ACC112 (cell line): ENCODE measurements around the gene RHOT2.

Source experiments
- H2AFZ ChIP-seq: fragments of 200-600 bp; sonication (generic); one replicate; pipeline ENCODE4 v1.6.0; 2017; ENCODE audit warnings: antibody characterized with exemption, low read length; ENCODE audit not compliant: unreplicated experiment
- H3K27ac ChIP-seq: fragments of 200-600 bp; sonication (generic); 2 replicates; pipeline ENCODE4 v1.5.1; 2014; ENCODE audit warnings: low read depth, mild to moderate bottlenecking, antibody characterized with exemption, low read length, moderate library complexity
- H3K27me3 ChIP-seq: fragments of 200-600 bp; sonication (generic); 2 replicates; pipeline ENCODE4 v1.6.1; 2014; ENCODE audit warnings: mild to moderate bottlenecking, antibody characterized with exemption, low read length, moderate library complexity, mixed read lengths; ENCODE audit not compliant: insufficient read depth
- H3K36me3 ChIP-seq: fragments of 200-600 bp; sonication (generic); 2 replicates; pipeline ENCODE4 v1.6.1; 2016; ENCODE audit warnings: mild to moderate bottlenecking, antibody characterized with exemption, low read length, moderate library complexity, mixed read lengths; ENCODE audit not compliant: insufficient read depth
- H3K4me1 ChIP-seq: fragments of 200-600 bp; sonication (generic); one replicate; pipeline ENCODE4 v1.6.1; 2016; ENCODE audit warnings: low read length, mixed read lengths; ENCODE audit not compliant: insufficient read depth, unreplicated experiment, control insufficient read depth
- H3K4me3 ChIP-seq: fragments of 200-600 bp; sonication (generic); 2 replicates; pipeline ENCODE4 v1.5.1; 2014; ENCODE audit warnings: mild to moderate bottlenecking, low read depth, low read length
- H3K79me2 ChIP-seq: fragments of 200-600 bp; sonication (generic); one replicate; pipeline ENCODE4 v1.6.0; 2016; ENCODE audit warnings: low read length; ENCODE audit not compliant: control insufficient read depth, unreplicated experiment, insufficient read depth

RHOT2 gene

GRCh38 chr16:662597-662996 is 5.3 kb upstream of the RHOT2 start:
- H3K4me3 ChIP-seq: no peak overlapping the region
- no peaks in the 10 kb centered on the region for H3K36me3 ChIP-seq
- no peak overlapping the region for H2AFZ ChIP-seq
- H3K79me2 ChIP-seq: no peaks in the 10 kb centered on the region
- no peak overlapping the region for H3K27ac ChIP-seq
- H3K27me3 ChIP-seq: no peaks in the 10 kb centered on the region
- peaks cover 3% of the 10 kb centered on the region for H3K4me1 ChIP-seq

DNA sequence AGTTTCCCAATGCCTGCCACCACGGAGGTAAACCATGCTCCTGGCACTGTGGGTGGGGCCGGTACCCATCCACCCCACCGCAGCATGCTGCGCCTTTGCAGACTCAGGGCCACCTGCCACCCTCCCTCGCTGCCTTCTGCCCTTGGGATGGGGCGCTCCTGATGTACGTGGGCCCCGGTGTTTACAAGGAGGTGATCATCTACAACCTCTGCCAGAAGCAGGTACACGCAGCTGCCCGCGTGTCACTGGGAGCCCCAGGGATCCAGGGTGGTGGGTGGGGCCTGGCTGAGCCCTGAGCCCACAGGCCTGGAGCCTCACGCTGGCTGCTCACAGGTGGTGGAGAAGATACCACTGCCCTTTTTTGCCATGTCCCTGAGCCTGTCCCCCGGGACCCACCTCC is 1.4 kb upstream of the RHOT2 start:
- Histone ChIP-seq H3K27ac (no peak overlapping the region), H3K4me1 (no peaks in the 10 kb centered on the region), H2AFZ (no peak overlapping the region), H3K4me3 (no peak overlapping the region), H3K36me3 (0 out of 2 replicates have a peak, but pooled peaks cover 10% of the 10 kb centered on the region), H3K27me3 (no peaks in the 10 kb centered on the region), H3K79me2 (peaks cover 15% of the 10 kb centered on the region)

DNA sequence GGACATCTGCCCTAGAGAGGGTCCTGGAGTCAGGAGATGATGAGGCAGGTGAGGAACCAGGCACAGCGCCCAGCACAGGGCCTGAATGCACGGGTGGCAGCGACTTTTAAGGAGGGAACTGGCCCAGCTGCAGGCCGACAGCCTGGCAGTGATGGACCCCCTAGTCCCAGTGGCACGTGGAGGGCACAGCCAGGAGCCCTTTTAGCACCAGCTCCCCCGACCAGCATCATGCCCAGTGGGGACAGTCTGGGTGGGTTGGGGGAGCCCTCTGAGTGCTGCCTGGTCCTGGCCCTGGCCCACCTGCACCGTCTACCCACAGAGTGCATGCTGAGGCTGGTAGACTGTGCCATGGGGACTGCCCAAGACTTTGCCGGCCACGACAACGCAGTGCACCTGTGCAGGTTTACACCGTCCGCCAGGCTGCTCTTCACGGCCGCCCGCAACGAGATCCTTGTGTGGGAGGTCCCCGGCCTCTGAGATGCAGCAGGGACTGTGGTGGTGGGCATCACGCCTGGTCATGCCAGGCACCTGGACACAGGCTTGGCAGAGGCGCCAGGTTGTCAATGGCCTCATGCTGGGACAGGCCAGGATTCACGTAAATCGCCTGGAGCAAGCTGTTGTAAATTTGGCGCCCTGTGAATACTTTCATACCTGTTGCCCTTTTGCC is 686 bp upstream of the RHOT2 start:
- Histone ChIP-seq H3K27ac (no peak overlapping the region), H3K4me1 (no peaks in the 10 kb centered on the region), H2AFZ (no peak overlapping the region), H3K79me2 (peaks cover 15% of the 10 kb centered on the region), H3K36me3 (peaks cover 14% of the 10 kb centered on the region; the same call in 1 of the 2 replicates), H3K27me3 (no peaks in the 10 kb centered on the region), H3K4me3 (no peak overlapping the region)

DNA sequence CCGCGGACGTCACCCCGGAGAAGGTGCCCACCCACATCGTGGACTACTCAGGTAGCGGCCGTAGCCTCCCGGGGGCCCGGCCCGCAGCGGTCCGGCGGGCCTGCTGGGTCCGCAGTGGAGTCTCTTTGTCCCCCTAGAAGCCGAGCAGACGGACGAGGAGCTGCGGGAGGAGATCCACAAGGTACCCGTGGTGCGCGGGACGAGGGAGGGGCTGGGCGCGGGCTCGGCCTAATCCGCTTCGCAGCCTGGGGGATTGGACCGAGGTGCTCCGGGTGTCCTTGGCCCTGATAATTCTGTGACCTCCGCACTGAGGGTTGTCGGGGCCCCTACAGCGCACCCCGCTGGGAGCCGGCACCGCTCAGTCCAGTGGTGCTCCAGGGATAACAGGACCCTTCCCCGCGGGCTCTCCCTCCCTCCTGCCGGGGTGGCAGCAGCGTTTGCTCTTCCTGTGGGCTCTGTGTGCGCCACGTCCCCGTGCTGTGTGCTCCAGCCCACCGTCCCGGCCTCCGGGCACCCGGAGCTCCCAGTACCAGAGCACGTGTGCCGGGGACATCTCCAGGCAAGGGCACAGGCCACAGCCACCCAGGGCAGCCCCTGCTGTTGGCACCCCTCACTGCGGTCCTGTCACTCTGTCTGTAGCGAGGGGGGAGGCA is 713 bp downstream of the RHOT2 start:
- peak overlapping the region; percentile 39 for H2AFZ ChIP-seq
- no peaks in the 10 kb centered on the region for H3K4me1 ChIP-seq

GRCh38 chr16:669666-670065 is 1.7 kb downstream of the RHOT2 start:
- peak overlapping the region; percentile 95; the same call in 1 of the 2 replicates for H3K4me3 ChIP-seq
- H3K79me2 ChIP-seq: peaks cover 15% of the 10 kb centered on the region
- no peak overlapping the region for H2AFZ ChIP-seq
- H3K27me3 ChIP-seq: no peaks in the 10 kb centered on the region
- H3K36me3 ChIP-seq: peaks cover 17% of the 10 kb centered on the region; the same call in 1 of the 2 replicates
- H3K27ac ChIP-seq: no peak overlapping the region
- no peaks in the 10 kb centered on the region for H3K4me1 ChIP-seq

More for the DNA sequence above, 713 bp downstream of the RHOT2 start:
- H3K4me3 ChIP-seq: peak overlapping the region; percentile 95
- peaks cover 17% of the 10 kb centered on the region; the same call in 1 of the 2 replicates for H3K36me3 ChIP-seq
- H3K27me3 ChIP-seq: no peaks in the 10 kb centered on the region
- H3K79me2 ChIP-seq: peaks cover 15% of the 10 kb centered on the region
- H3K27ac ChIP-seq: peak overlapping the region; percentile 25; the same call in 1 of the 2 replicates

GRCh38 chr16:670485-671352 is 2.8 kb downstream of the RHOT2 start:
- H3K27me3 ChIP-seq: no peaks in the 10 kb centered on the region
- H3K79me2 ChIP-seq: peaks cover 15% of the 10 kb centered on the region
- H2AFZ ChIP-seq: no peak overlapping the region
- H3K36me3 ChIP-seq: peaks cover 17% of the 10 kb centered on the region; the same call in 1 of the 2 replicates
- no peak overlapping the region for H3K27ac ChIP-seq
- H3K4me1 ChIP-seq: no peaks in the 10 kb centered on the region
- H3K4me3 ChIP-seq: no peak overlapping the region

DNA sequence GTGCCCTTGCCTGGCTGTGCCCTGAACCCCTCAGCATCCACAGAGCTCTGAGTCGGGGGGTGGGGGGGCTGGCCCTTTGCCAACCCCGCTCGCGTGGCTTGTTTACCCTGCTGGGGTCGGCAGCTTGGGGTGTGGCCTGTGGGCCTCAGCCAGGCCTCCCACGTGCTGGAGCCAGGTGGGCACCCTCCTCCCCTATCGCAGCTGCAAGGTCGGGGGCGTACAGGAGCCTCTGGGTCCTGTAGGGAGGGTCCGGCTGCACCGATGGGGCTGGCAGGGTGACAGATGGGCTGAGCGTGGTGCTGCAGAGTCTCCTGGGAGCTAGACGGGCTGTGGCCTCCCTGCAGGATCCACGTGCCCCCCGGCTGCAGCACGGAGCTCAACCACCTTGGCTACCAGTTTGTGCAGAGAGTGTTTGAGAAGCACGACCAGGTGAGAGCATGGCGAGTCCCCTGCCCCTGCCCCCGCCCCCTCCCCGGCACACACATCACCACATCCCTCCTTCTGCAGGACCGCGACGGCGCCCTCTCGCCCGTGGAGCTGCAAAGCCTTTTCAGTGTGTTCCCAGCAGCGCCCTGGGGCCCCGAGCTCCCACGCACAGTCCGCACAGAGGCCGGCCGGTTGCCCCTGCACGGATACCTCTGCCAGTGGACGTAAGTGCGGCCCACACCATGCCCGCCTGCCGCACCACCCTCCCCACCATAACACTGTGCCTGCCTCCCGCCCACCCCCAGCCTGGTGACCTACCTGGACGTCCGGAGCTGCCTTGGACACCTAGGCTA is 3.6 kb downstream of the RHOT2 start:
- H3K4me1 ChIP-seq: no peaks in the 10 kb centered on the region
- H3K4me3 ChIP-seq: no peak overlapping the region
- H3K27me3 ChIP-seq: no peaks in the 10 kb centered on the region
- peaks cover 17% of the 10 kb centered on the region; the same call in 1 of the 2 replicates for H3K36me3 ChIP-seq
- no peak overlapping the region for H3K27ac ChIP-seq
- peaks cover 15% of the 10 kb centered on the region for H3K79me2 ChIP-seq
- no peak overlapping the region for H2AFZ ChIP-seq

DNA sequence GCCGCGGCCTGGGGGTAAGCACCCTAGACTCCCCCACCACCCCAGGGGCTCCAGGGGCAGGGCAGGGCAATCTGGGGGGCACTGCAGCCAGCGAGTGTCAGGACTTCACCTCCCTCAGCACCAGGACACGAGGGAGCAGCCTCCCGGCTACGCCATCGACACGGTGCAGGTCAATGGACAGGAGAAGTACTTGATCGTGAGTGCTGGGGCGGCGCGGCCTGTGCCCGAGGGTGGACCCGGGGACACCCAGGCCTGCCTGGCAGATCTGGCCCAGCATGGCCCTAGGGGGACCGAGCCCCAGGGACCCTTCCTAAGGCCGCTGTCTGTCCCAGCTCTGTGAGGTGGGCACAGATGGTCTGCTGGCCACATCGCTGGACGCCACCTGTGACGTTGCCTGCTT is 4.4 kb downstream of the RHOT2 start:
- Histone ChIP-seq H3K27ac (no peak overlapping the region), H3K27me3 (no peaks in the 10 kb centered on the region), H3K79me2 (peaks cover 15% of the 10 kb centered on the region), H3K36me3 (peaks cover 17% of the 10 kb centered on the region; the same call in 1 of the 2 replicates), H3K4me1 (no peaks in the 10 kb centered on the region), H3K4me3 (no peak overlapping the region), H2AFZ (no peak overlapping the region)

DNA sequence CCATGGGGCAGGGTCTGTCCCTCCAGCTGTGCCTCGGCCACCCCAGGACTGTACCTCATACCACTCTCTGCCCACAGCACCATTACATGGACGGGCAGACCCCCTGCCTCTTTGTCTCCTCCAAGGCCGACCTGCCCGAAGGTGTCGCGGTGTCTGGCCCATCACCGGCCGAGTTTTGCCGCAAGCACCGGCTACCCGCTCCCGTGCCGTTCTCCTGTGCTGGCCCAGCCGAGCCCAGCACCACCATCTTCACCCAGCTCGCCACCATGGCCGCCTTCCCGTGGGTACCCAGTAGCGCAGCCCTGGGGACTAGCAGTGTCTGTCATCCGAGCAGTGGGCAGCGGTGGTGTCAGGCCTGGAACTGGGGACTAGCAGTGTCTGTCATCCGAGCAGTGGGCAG is 4.9 kb downstream of the RHOT2 start:
- Histone ChIP-seq H3K36me3 (peaks cover 17% of the 10 kb centered on the region; the same call in 1 of the 2 replicates), H2AFZ (no peak overlapping the region), H3K4me1 (no peaks in the 10 kb centered on the region), H3K27ac (no peak overlapping the region), H3K27me3 (no peaks in the 10 kb centered on the region), H3K4me3 (no peak overlapping the region), H3K79me2 (peaks cover 15% of the 10 kb centered on the region)
